K562 (cell line): ENCODE results near the gene SNIP1. TPM values are rescaled to one million over a fixed set of nuclear protein-coding genes. Genes with fewer than 3 reads are reported as not detected.

Source experiments
- ARNT ChIP-seq, 2 experiments: fragments of 450-650 bp; IDR thresholded peaks; 2 replicates each; pipeline ENCODE4 v1.6.1; 2016; ENCODE audit warnings: mild to moderate bottlenecking in 1 of 2
- CBX3 ChIP-seq, 2 experiments: IDR thresholded peaks; 1 replicate in 1 of 2; 2 replicates in 1 of 2; pipeline ENCODE4 v1.6.1; 2012; ENCODE audit warnings: inconsistent platforms in 2 of 2, low read length in 2 of 2, borderline replicate concordance in 1 of 2, control low read depth in 1 of 2
- CCAR2 ChIP-seq: fragments of 200-400 bp; formaldehyde crosslinking; IDR thresholded peaks from 2 replicates; pipeline ENCODE4 v1.6.1; 2017; ENCODE audit warnings: mild to moderate bottlenecking, low read depth, low read length
- CREB1 ChIP-seq, 2 experiments: sonication (generic) in 1 of 2; formaldehyde crosslinking in 1 of 2; IDR thresholded peaks; 2 replicates each; pipeline versions ENCODE4 v1.6.1 to v1.8.0; 2012 to 2022; ENCODE audit warnings: inconsistent platforms in 1 of 2, mild to moderate bottlenecking in 1 of 2, missing genetic modification reagents in 1 of 2, moderate library complexity in 1 of 2
- DPF2 ChIP-seq: fragments of 450-650 bp; IDR thresholded peaks from 2 replicates; pipeline ENCODE4 v1.6.1; 2016
- EHMT2 ChIP-seq: fragments of 450-650 bp; IDR thresholded peaks from 2 replicates; pipeline ENCODE4 v1.6.1; 2018; ENCODE audit warnings: antibody characterized with exemption
- EP300 ChIP-seq: IDR thresholded peaks from 2 replicates; pipeline ENCODE4 v1.6.1; 2012; ENCODE audit warnings: low read length, improper control_type of control experiment
- FOXK2 ChIP-seq, 2 experiments: fragments of 450-650 bp; IDR thresholded peaks in 1 of 2; conservative IDR thresholded peaks in 1 of 2; 2 replicates each; pipeline ENCODE4 v1.6.1; 2016; ENCODE audit warnings: low read depth in 2 of 2, mild to moderate bottlenecking in 1 of 2
- GATA2 ChIP-seq: sonication (generic); formaldehyde crosslinking; IDR thresholded peaks from 2 replicates; pipeline ENCODE4 v1.4.0; 2020; ENCODE audit warnings: mild to moderate bottlenecking, missing genetic modification reagents
- GATAD2A ChIP-seq: fragments of 450-650 bp; IDR thresholded peaks from 2 replicates; pipeline ENCODE4 v1.6.1; 2017
- HDAC1 ChIP-seq, 2 experiments: fragments of 450-650 bp; IDR thresholded peaks; 2 replicates each; pipeline ENCODE4 v1.6.1; 2016 to 2017; ENCODE audit warnings: inconsistent platforms in 1 of 2, mild to moderate bottlenecking in 1 of 2, moderate library complexity in 1 of 2
- HDAC2 ChIP-seq: fragments of 450-650 bp; IDR thresholded peaks from 2 replicates; pipeline ENCODE4 v1.6.1; 2016; ENCODE audit warnings: mild to moderate bottlenecking
- KLF16 ChIP-seq: IDR thresholded peaks from 2 replicates; pipeline ENCODE4 v1.6.1; 2016; ENCODE audit warnings: antibody characterized with exemption
- MECOM ChIP-seq: fragments of 250-450 bp; sonication (Bioruptor Pico); IDR thresholded peaks from 2 replicates; pipeline ENCODE4 v1.8.0; 2022; ENCODE audit warnings: inconsistent platforms
- MNT ChIP-seq, 2 experiments: fragments of 450-650 bp; conservative IDR thresholded peaks; 2 replicates each; pipeline ENCODE4 v1.6.1; 2017; ENCODE audit warnings: mild to moderate bottlenecking in 2 of 2, moderate library complexity in 2 of 2
- MTA2 ChIP-seq: fragments of 450-650 bp; IDR thresholded peaks from 2 replicates; pipeline ENCODE4 v1.6.1; 2016; ENCODE audit warnings: low read depth
- MYBL2 ChIP-seq, 2 experiments: fragments of 450-650 bp in 1 of 2; sonication (generic) in 1 of 2; formaldehyde crosslinking in 1 of 2; IDR thresholded peaks; 2 replicates each; pipeline versions ENCODE4 v1.6.1 to v1.8.1; 2017 to 2022; ENCODE audit warnings: borderline replicate concordance in 1 of 2, inconsistent platforms in 1 of 2, low read depth in 1 of 2, mild to moderate bottlenecking in 1 of 2, missing genetic modification reagents in 1 of 2, moderate library complexity in 1 of 2
- NCOR1 ChIP-seq: fragments of 450-650 bp; IDR thresholded peaks from 2 replicates; pipeline ENCODE4 v1.6.1; 2016; ENCODE audit warnings: mild to moderate bottlenecking, moderate library complexity
- NONO ChIP-seq, 2 experiments: fragments of 200-400 bp in 1 of 2; fragments of 450-650 bp in 1 of 2; formaldehyde crosslinking in 1 of 2; IDR thresholded peaks; 2 replicates each; pipeline ENCODE4 v1.6.1; 2017; ENCODE audit warnings: low read depth in 2 of 2, mild to moderate bottlenecking in 2 of 2, moderate library complexity in 2 of 2, low read length in 1 of 2
- PYGO2 ChIP-seq: fragments of 450-650 bp; IDR thresholded peaks from 2 replicates; pipeline ENCODE4 v1.6.1; 2016; ENCODE audit warnings: mild to moderate bottlenecking, missing genetic modification characterization, moderate library complexity, missing compliant biosample characterization
- SMAD4 ChIP-seq: fragments of 250-450 bp; sonication (Bioruptor Pico); conservative IDR thresholded peaks from 2 replicates; pipeline ENCODE4 v1.8.0; 2021; ENCODE audit warnings: inconsistent platforms, mild to moderate bottlenecking, moderate library complexity
- SMARCA4 ChIP-seq: fragments of 450-650 bp; IDR thresholded peaks from 2 replicates; pipeline ENCODE4 v1.6.1; 2016
- SMARCE1 ChIP-seq: fragments of 450-650 bp; IDR thresholded peaks from 2 replicates; pipeline ENCODE4 v1.7.1; 2016; ENCODE audit warnings: mild to moderate bottlenecking
- STAT5A ChIP-seq: IDR thresholded peaks from 2 replicates; pipeline ENCODE4 v1.6.1; 2012; ENCODE audit warnings: low read length, inconsistent platforms, borderline replicate concordance
- TAL1 ChIP-seq: fragments of 450-650 bp; IDR thresholded peaks from 2 replicates; pipeline ENCODE4 v1.6.1; 2016; ENCODE audit warnings: mild to moderate bottlenecking
- TCF3 ChIP-seq: sonication (generic); formaldehyde crosslinking; IDR thresholded peaks from 2 replicates; pipeline ENCODE4 v1.4.0; 2020; ENCODE audit warnings: mild to moderate bottlenecking, missing genetic modification reagents
- TEAD4 ChIP-seq, 2 experiments: sonication (generic) in 1 of 2; formaldehyde crosslinking in 1 of 2; IDR thresholded peaks; 2 replicates each; pipeline versions ENCODE4 v1.6.1 to v1.8.0; 2012 to 2022; ENCODE audit warnings: borderline replicate concordance in 1 of 2, inconsistent platforms in 1 of 2, low read length in 1 of 2, mild to moderate bottlenecking in 1 of 2, missing genetic modification reagents in 1 of 2
- ZFP1 ChIP-seq: fragments of 450-650 bp; formaldehyde crosslinking; IDR thresholded peaks from 2 replicates; pipeline ENCODE4 v1.4.0; 2020; ENCODE audit warnings: mild to moderate bottlenecking, mixed read lengths
- ZKSCAN8 ChIP-seq: fragments of 200-800 bp; sonication (Bioruptor generic); IDR thresholded peaks from 2 replicates; pipeline ENCODE4 v1.6.1; 2016; ENCODE audit warnings: missing genetic modification characterization, missing compliant biosample characterization
- ZNF511 ChIP-seq: sonication (generic); formaldehyde crosslinking; IDR thresholded peaks from 2 replicates; pipeline ENCODE4 v1.8.0; 2022; ENCODE audit warnings: mild to moderate bottlenecking, missing genetic modification reagents
- ZNF830 ChIP-seq: fragments of 250-450 bp; sonication (Bioruptor Pico); IDR thresholded peaks from 2 replicates; pipeline ENCODE4 v1.5.0; 2021; ENCODE audit warnings: mild to moderate bottlenecking
- polyA plus RNA-seq, 8 experiments: library from polyadenylated mRNA; depleted of rRNA in 4 of 8; stranded (reverse) in 5 of 8; unstranded in 3 of 8; fragments of >200 nt; fragmentation: Nextera tagmentation in 2 of 8; fragmentation: Illumina TruSeq in 1 of 8; extraction: Ambion mirVana in 2 of 8; extraction: Trizol in 1 of 8; gene quantifications; 2 replicates each; pipeline versions ENCODE4 v1.2.1 to v1.2.3, GENCODE V29; 2011 to 2014; ENCODE audit warnings: inconsistent platforms in 1 of 8, missing spikeins in 1 of 8
- total RNA-seq, 7 experiments: library from RNA; depleted of rRNA in 6 of 7; stranded (reverse); fragments of >200 nt in 6 of 7; fragmentation: Illumina TruSeq in 2 of 7; extraction: Trizol in 2 of 7; gene quantifications; 2 replicates each; pipeline versions ENCODE4 v1.2.1 to v1.2.3, GENCODE V29; 2011 to 2021; ENCODE audit warnings: low replicate concordance in 1 of 7

The SNIP1 gene
- total and polyA plus RNA-seq, 9 of the 15 experiments (the other 6 are each of a cell fraction or from before 2014, with no cell fraction given), result 2.9 to 25.9 (median 14.6) TPM

GRCh38 chr1:37562984-37563383 lies 8.9 kb upstream of the SNIP1 start (continued):
- TF ChIP-seq MYBL2 (IDR thresholded peaks at IDR 0.05; ENCODE audit: low read depth) (no peak), MYBL2 (CRISPR knock-in tag; IDR thresholded peaks at IDR 0.05; ENCODE audit: borderline replicate concordance) (no peak), MECOM (CRISPR knock-in tag) (no peak), DPF2 (peak; percentile 93), SMARCA4 (peak; percentile 93), KLF16 (peak; percentile 67; the same call in 1 of the 2 replicates), ZNF830 (CRISPR knock-in tag) (no peak), NONO (IDR thresholded peaks at IDR 0.05; ENCODE audit: low read depth in 2 of 2, low read length in 1 of 2) (0 out of 4 replicates have a peak, but pooled peaks of 1 of the 2 experiments have one; percentile 13), ZFP1 (CRISPR knock-in tag) (no peak), ZNF511 (CRISPR knock-in tag) (no peak), SMAD4 (CRISPR knock-in tag) (peak; percentile 98), GATAD2A (no peak), TCF3 (peak; percentile 98), FOXK2 (conservative IDR thresholded peaks at IDR 0.05 in 1 of 2, IDR thresholded peaks at IDR 0.05 in 1 of 2; ENCODE audit: low read depth in 2 of 2) (0 out of 4 replicates have a peak, but pooled peaks of 1 of the 2 experiments have one; percentile 35), PYGO2 (tag) (no peak), ARNT (IDR thresholded peaks at IDR 0.05) (peak in 1 of 2 experiments; percentile 57; a peak in 1 of 4 replicates), MTA2 (peak; percentile 91), ZKSCAN8 (peak; percentile 46; the same call in 1 of the 2 replicates), MNT (conservative IDR thresholded peaks at IDR 0.05) (peak in 1 of 2 experiments; percentile 22; a peak in 1 of 4 replicates), HDAC1 (IDR thresholded peaks at IDR 0.05) (peak in 1 of 2 experiments; percentile 29; a peak in 1 of 4 replicates), EHMT2 (0 out of 2 replicates have a peak, but pooled peaks have one; percentile 25), TEAD4 (IDR thresholded peaks at IDR 0.05; ENCODE audit: low read length) (peak; percentile 93), TEAD4 (CRISPR knock-in tag; IDR thresholded peaks at IDR 0.05; ENCODE audit: borderline replicate concordance) (no peak), SMARCE1 (peak; percentile 74), GATA2 (CRISPR knock-in tag) (peak; percentile 93), STAT5A (peak; percentile 80), NCOR1 (peak; percentile 94), CCAR2 (no peak), HDAC2 (0 out of 2 replicates have a peak, but pooled peaks have one; percentile 25), CREB1 (IDR thresholded peaks at IDR 0.05) (0 out of 2 replicates have a peak, but pooled peaks have one; percentile 22), CREB1 (CRISPR knock-in tag; IDR thresholded peaks at IDR 0.05) (no peak), TAL1 (peak; percentile 96), CBX3 (IDR thresholded peaks at IDR 0.05; ENCODE audit: borderline replicate concordance in 1 of 2, low read length in 2 of 2) (peak in 1 of 2 experiments; percentile 31; a peak in 1 of 3 replicates), EP300 (peak; percentile 81)
